ENCODE data around the gene KRTAP3-1.

KRTAP3-1 gene

GRCh38 chr17:40980596-40980995, 28.3 kb downstream of the KRTAP3-1 start:
- peaks cover 23% of the 10 kb centered on the region for H3K27me3 Mint-ChIP-seq
- no peak overlapping the region for H3K4me3 Mint-ChIP-seq
- no peaks in the 10 kb centered on the region for H3K9me3 Mint-ChIP-seq
- DNase-seq (ENCODE audit: low spot score in 2 of 2), result no peak
- ATAC-seq (ENCODE audit: low read depth), result no peak
- no peaks in the 10 kb centered on the region for H3K36me3 Mint-ChIP-seq
- H3K27ac Mint-ChIP-seq, result no peak overlapping the region
- no peaks in the 10 kb centered on the region for H3K4me1 Mint-ChIP-seq

- Mint-ChIP-seq H3K4me3 (no peak overlapping the region), H3K9me3 (no peaks in the 10 kb centered on the region), H3K4me1 (no peaks in the 10 kb centered on the region), H3K27me3 (peaks cover 23% of the 10 kb centered on the region), H3K36me3 (no peaks in the 10 kb centered on the region), H3K27ac (no peak overlapping the region)
- DNase-seq (ENCODE audit: low spot score in 2 of 2) (no peak), ATAC-seq (ENCODE audit: low read depth) (no peak)
These were observed 28.8 kb downstream of the KRTAP3-1 start for GRCh38 chr17:40980117-40980516.

GRCh38 chr17:40978575-40979151, 30.3 kb downstream of the KRTAP3-1 start:
- no peaks in the 10 kb centered on the region for H3K4me1 Mint-ChIP-seq
- H3K27ac Mint-ChIP-seq, result no peak overlapping the region
- DNase-seq (ENCODE audit: low spot score in 2 of 2) (no peak), ATAC-seq (ENCODE audit: low read depth) (no peak)
- H3K36me3 Mint-ChIP-seq, result no peaks in the 10 kb centered on the region
- no peaks in the 10 kb centered on the region for H3K9me3 Mint-ChIP-seq
- H3K27me3 Mint-ChIP-seq, result peaks cover 17% of the 10 kb centered on the region
- H3K4me3 Mint-ChIP-seq, result no peak overlapping the region

GRCh38 chr17:40975516-40975915, 33.4 kb downstream of the KRTAP3-1 start:
- Mint-ChIP-seq H3K9me3 (no peaks in the 10 kb centered on the region), H3K27me3 (peaks cover 19% of the 10 kb centered on the region), H3K36me3 (no peaks in the 10 kb centered on the region), H3K27ac (no peak overlapping the region), H3K4me1 (no peaks in the 10 kb centered on the region), H3K4me3 (no peak overlapping the region)
- no peak for ATAC-seq (ENCODE audit: low read depth)
- no peak for DNase-seq (ENCODE audit: low spot score in 2 of 2)

GRCh38 chr17:40974366-40974765, 34.6 kb downstream of the KRTAP3-1 start:
- Mint-ChIP-seq H3K27me3 (peaks cover 12% of the 10 kb centered on the region), H3K9me3 (no peaks in the 10 kb centered on the region), H3K4me3 (no peak overlapping the region), H3K4me1 (no peaks in the 10 kb centered on the region), H3K36me3 (no peaks in the 10 kb centered on the region), H3K27ac (no peak overlapping the region)
- no peak for DNase-seq (ENCODE audit: low spot score in 2 of 2)
- ATAC-seq (ENCODE audit: low read depth), result no peak

GRCh38 chr17:40967582-40967981, 41.3 kb downstream of the KRTAP3-1 start:
- Mint-ChIP-seq H3K4me1 (peaks cover 3% of the 10 kb centered on the region), H3K27ac (no peak overlapping the region), H3K36me3 (no peaks in the 10 kb centered on the region), H3K4me3 (no peak overlapping the region), H3K27me3 (peaks cover 5% of the 10 kb centered on the region), H3K9me3 (peaks cover 1% of the 10 kb centered on the region)
- DNase-seq (ENCODE audit: low spot score in 2 of 2) (no peak), ATAC-seq (ENCODE audit: low read depth) (no peak)

GRCh38 chr17:40966848-40967247, 42.1 kb downstream of the KRTAP3-1 start, which contains the start of gene KRT39:
Gene KRT39, minus strand, starts transcription at chr17:40966948. Its CDS starts 92 bp downstream, at chr17:40966856.
- Mint-ChIP-seq H3K4me3 (no peak within 1 kb of the TSS), H3K36me3 (no peaks in the 10 kb centered on the region), H3K27me3 (peaks cover 1% of the 10 kb centered on the region), H3K4me1 (peaks cover 3% of the 10 kb centered on the region), H3K9me3 (peaks cover 1% of the 10 kb centered on the region), H3K27ac (no peak within 1 kb of the TSS)
- ATAC-seq (ENCODE audit: low read depth) (no peak), DNase-seq (ENCODE audit: low spot score in 2 of 2) (no peak)

- no peak overlapping the region for H3K4me3 Mint-ChIP-seq
- ATAC-seq (ENCODE audit: low read depth), result peak; percentile 39
- H3K27ac Mint-ChIP-seq, result no peak overlapping the region
These were observed 45.1 kb downstream of the KRTAP3-1 start for GRCh38 chr17:40963838-40964237.

GRCh38 chr17:40962059-40962561, 46.8 kb downstream of the KRTAP3-1 start:
- no peak for ATAC-seq (ENCODE audit: low read depth)
- Mint-ChIP-seq H3K36me3 (no peaks in the 10 kb centered on the region), H3K4me3 (no peak overlapping the region), H3K4me1 (peaks cover 6% of the 10 kb centered on the region), H3K27ac (no peak overlapping the region), H3K9me3 (peaks cover 1% of the 10 kb centered on the region), H3K27me3 (peaks cover 5% of the 10 kb centered on the region)
- no peak for DNase-seq (ENCODE audit: low spot score in 2 of 2)

More at GRCh38 chr17:40963838-40964237, 45.1 kb downstream of the KRTAP3-1 start:
- no peaks in the 10 kb centered on the region for H3K36me3 Mint-ChIP-seq
- H3K27me3 Mint-ChIP-seq, result peaks cover 6% of the 10 kb centered on the region
- no peak for DNase-seq (ENCODE audit: low spot score in 2 of 2)
- H3K4me1 Mint-ChIP-seq, result peaks cover 6% of the 10 kb centered on the region
- peaks cover 1% of the 10 kb centered on the region for H3K9me3 Mint-ChIP-seq

GRCh38 chr17:40961591-40961990, 47.3 kb downstream of the KRTAP3-1 start:
- Mint-ChIP-seq H3K36me3 (no peaks in the 10 kb centered on the region), H3K9me3 (peaks cover 1% of the 10 kb centered on the region), H3K27ac (no peak overlapping the region), H3K4me1 (peaks cover 6% of the 10 kb centered on the region), H3K4me3 (no peak overlapping the region), H3K27me3 (peaks cover 5% of the 10 kb centered on the region)
- ATAC-seq (ENCODE audit: low read depth) (no peak), DNase-seq (ENCODE audit: low spot score in 2 of 2) (no peak)

GRCh38 chr17:40960144-40960543, 48.8 kb downstream of the KRTAP3-1 start:
- DNase-seq (ENCODE audit: low spot score in 2 of 2) (no peak), ATAC-seq (ENCODE audit: low read depth) (no peak)
- Mint-ChIP-seq H3K4me3 (no peak overlapping the region), H3K9me3 (peaks cover 1% of the 10 kb centered on the region), H3K4me1 (peaks cover 6% of the 10 kb centered on the region), H3K36me3 (no peaks in the 10 kb centered on the region), H3K27me3 (peaks cover 8% of the 10 kb centered on the region), H3K27ac (no peak overlapping the region)

Measured in memory B cell (primary cell).